Measurements from ENCODE around the gene BLOC1S3. TPM values are rescaled to one million over a fixed set of nuclear protein-coding genes. Genes with fewer than 3 reads are reported as not detected.

BLOC1S3 gene
- total and polyA plus RNA-seq, 2 of the 4 experiments (the other 2 are of a cell fraction), result 1.1 to 4.9 TPM

- intact Hi-C loops (cut with micrococcal nuclease) (no loop called here), in situ Hi-C loops (cut with MboI; ENCODE audit: low sequenced_read_pairs) (no loop called here), dilution Hi-C loops (cut with HindIII; ENCODE audit: low sequenced_read_pairs, unreplicated experiment) (no loop called here)
- H2BK15ac ChIP-seq (ENCODE audit: low read depth, low read length), result no peak overlapping the region
- H3K9me3 ChIP-seq (ENCODE audit: control insufficient read depth, insufficient read depth, low read length), result no peaks in the 10 kb centered on the region; the same call in 1 of the 2 replicates
- no peak overlapping the region for H2BK20ac ChIP-seq (ENCODE audit: low read depth, low read length)
- no peaks in the 10 kb centered on the region for H3K4me1 ChIP-seq (ENCODE audit: control insufficient read depth, insufficient read depth, low read length)
- BruUV-seq (replicated peaks), result no TSS peak
- POLR2A ChIA-PET (ENCODE audit: unreplicated experiment), result interaction anchor here (0.6 kb wide), 1 partner anchor 16 kb away, joined by 15 read pairs; no protein-coding TSS in a partner anchor
- H4K8ac ChIP-seq (ENCODE audit: low read depth in 2 of 2, low read length in 2 of 2), result no peak overlapping the region
- peak; percentile 72 for ATAC-seq (ENCODE audit: low read depth)
- no peaks in the 10 kb centered on the region for H3K36me3 ChIP-seq (ENCODE audit: control insufficient read depth, insufficient read depth, low read length)
- no peak overlapping the region for H3K4me2 ChIP-seq (ENCODE audit: low read depth, low read length)
- H3K27me3 ChIP-seq (ENCODE audit: control insufficient read depth, insufficient read depth, low read length), result no peaks in the 10 kb centered on the region
- H3K14ac ChIP-seq (replicated peaks; ENCODE audit: low read depth, low read length), result no peak overlapping the region
- CTCF ChIA-PET, result interaction anchor here (0.8 to 1.2 kb wide), 2 partner anchors 13 to 45 kb away, joined by 3 to 4 read pairs; no protein-coding TSS in a partner anchor
- no peak overlapping the region for H4K91ac ChIP-seq (ENCODE audit: insufficient read depth, low read depth, low read length)
- H3K9me1 ChIP-seq (ENCODE audit: insufficient read depth, low read length), result no peaks in the 10 kb centered on the region
- H2AK5ac ChIP-seq (ENCODE audit: low read depth, low read length), result no peak overlapping the region
- DNase-seq, result peak; percentile 62
- H3K56ac ChIP-seq (ENCODE audit: extremely low read depth, insufficient read depth, low read length), result no peak overlapping the region
- no peak overlapping the region for H2BK5ac ChIP-seq (ENCODE audit: low read depth, low read length, poor library complexity, severe bottlenecking)
- no peak overlapping the region for H4K5ac ChIP-seq (ENCODE audit: low read depth, low read length)
- H2AK9ac ChIP-seq (replicated peaks; ENCODE audit: low read depth, low read length, poor library complexity), result no peak overlapping the region
- H3K27ac ChIP-seq (ENCODE audit: insufficient read depth, low read length), result no peak overlapping the region
- no peak overlapping the region for H2BK120ac ChIP-seq (ENCODE audit: low read depth, low read length)
- no peak overlapping the region for H2AFZ ChIP-seq (replicated peaks; ENCODE audit: low read length, poor library complexity)
- no peak overlapping the region for H3K9ac ChIP-seq (ENCODE audit: low read depth, low read length)
- H3K18ac ChIP-seq (ENCODE audit: low read depth, low read length), result no peak overlapping the region
- H3K4me3 ChIP-seq (ENCODE audit: insufficient read depth, low read depth, low read length), result no peak overlapping the region
- no peak overlapping the region for H3K23ac ChIP-seq (ENCODE audit: low read depth, low read length)
- 91% methylated on average over 7 of the region's 12 CpGs; no CpG with 5 or more reads in 1 of the 2 experiments for WGBS, 2 experiments (ENCODE audit: extremely low coverage in 2 of 2, insufficient read length in 1 of 2)
- TF ChIP-seq FOS (IDR thresholded peaks at IDR 0.05; ENCODE audit: low read depth, low read length) (no peak), ELK1 (IDR thresholded peaks at IDR 0.05; ENCODE audit: borderline replicate concordance, low read depth, low read length) (no peak), MAZ (IDR thresholded peaks at IDR 0.05; ENCODE audit: borderline replicate concordance, low read depth, low read length) (no peak)
- H3K4ac ChIP-seq (ENCODE audit: low read depth, low read length), result no peak overlapping the region
- H3K79me1 ChIP-seq (ENCODE audit: low read depth in 1 of 2, low read length in 2 of 2), result peaks cover 0 to 10% of the 10 kb centered on the region in 2 experiments; a peak in 2 of 4 replicates
- H4K20me1 ChIP-seq (ENCODE audit: insufficient read depth, low read length), result peaks cover 4% of the 10 kb centered on the region; the same call in 1 of the 2 replicates
These were observed 8.1 kb downstream of the BLOC1S3 start for GRCh38 chr19:45186509-45187334.
